Measurements from ENCODE around the gene KIRREL3.

KIRREL3 gene

GRCh38 chr11:126597041-126597440, 403.5 kb downstream of the KIRREL3 start:
- Histone ChIP-seq H3K4me3 (ENCODE audit: low read depth in 1 of 2, low read length in 2 of 2) (no peak overlapping the region), H3K27ac (ENCODE audit: low read depth, low read length) (no peak overlapping the region), H3K27me3 (ENCODE audit: control insufficient read depth in 1 of 2, insufficient read depth in 2 of 2, low read length in 2 of 2) (no peaks in the 10 kb centered on the region), H3K9ac (ENCODE audit: low read depth in 1 of 2, low read length in 2 of 2) (no peak overlapping the region), H3K36me3 (ENCODE audit: control insufficient read depth in 1 of 2, insufficient read depth in 2 of 2, low read length in 2 of 2) (no peaks in the 10 kb centered on the region), H3K9me3 (ENCODE audit: control insufficient read depth in 1 of 2, low read length in 2 of 2) (no peaks in the 10 kb centered on the region), H3K4me1 (ENCODE audit: control insufficient read depth in 1 of 2, insufficient read depth in 2 of 2, low read length in 2 of 2) (no peaks in the 10 kb centered on the region)

- H3K9me3 ChIP-seq (ENCODE audit: control insufficient read depth in 1 of 2, low read length in 2 of 2) = no peaks in the 10 kb centered on the region
- no peak overlapping the region for H3K27ac ChIP-seq (ENCODE audit: low read depth, low read length)
- H3K27me3 ChIP-seq (ENCODE audit: control insufficient read depth in 1 of 2, insufficient read depth in 2 of 2, low read length in 2 of 2) = no peaks in the 10 kb centered on the region
- no peaks in the 10 kb centered on the region for H3K36me3 ChIP-seq (ENCODE audit: control insufficient read depth in 1 of 2, insufficient read depth in 2 of 2, low read length in 2 of 2)
- no peak overlapping the region for H3K4me3 ChIP-seq (ENCODE audit: low read depth in 1 of 2, low read length in 2 of 2)
- H3K4me1 ChIP-seq (ENCODE audit: control insufficient read depth in 1 of 2, insufficient read depth in 2 of 2, low read length in 2 of 2) = no peaks in the 10 kb centered on the region
- H3K9ac ChIP-seq (ENCODE audit: low read depth in 1 of 2, low read length in 2 of 2) = no peak overlapping the region
These were observed 404.1 kb downstream of the KIRREL3 start for GRCh38 chr11:126596474-126596873.

- no peaks in the 10 kb centered on the region for H3K27me3 ChIP-seq (ENCODE audit: control insufficient read depth in 1 of 2, insufficient read depth in 2 of 2, low read length in 2 of 2)
- no peak overlapping the region for H3K9ac ChIP-seq (ENCODE audit: low read depth in 1 of 2, low read length in 2 of 2)
- no peaks in the 10 kb centered on the region for H3K4me1 ChIP-seq (ENCODE audit: control insufficient read depth in 1 of 2, insufficient read depth in 2 of 2, low read length in 2 of 2)
- H3K27ac ChIP-seq (ENCODE audit: low read depth, low read length) = no peak overlapping the region
- no peak overlapping the region for H3K4me3 ChIP-seq (ENCODE audit: low read depth in 1 of 2, low read length in 2 of 2)
- no peaks in the 10 kb centered on the region for H3K36me3 ChIP-seq (ENCODE audit: control insufficient read depth in 1 of 2, insufficient read depth in 2 of 2, low read length in 2 of 2)
- no peaks in the 10 kb centered on the region for H3K9me3 ChIP-seq (ENCODE audit: control insufficient read depth in 1 of 2, low read length in 2 of 2)
These were observed 405.0 kb downstream of the KIRREL3 start for GRCh38 chr11:126595560-126595959.

- Histone ChIP-seq H3K9ac (ENCODE audit: low read depth in 1 of 2, low read length in 2 of 2) (no peak overlapping the region), H3K4me1 (ENCODE audit: control insufficient read depth in 1 of 2, insufficient read depth in 2 of 2, low read length in 2 of 2) (no peaks in the 10 kb centered on the region), H3K27me3 (ENCODE audit: control insufficient read depth in 1 of 2, insufficient read depth in 2 of 2, low read length in 2 of 2) (no peaks in the 10 kb centered on the region), H3K36me3 (ENCODE audit: control insufficient read depth in 1 of 2, insufficient read depth in 2 of 2, low read length in 2 of 2) (no peaks in the 10 kb centered on the region), H3K9me3 (ENCODE audit: control insufficient read depth in 1 of 2, low read length in 2 of 2) (no peaks in the 10 kb centered on the region), H3K27ac (ENCODE audit: low read depth, low read length) (no peak overlapping the region), H3K4me3 (ENCODE audit: low read depth in 1 of 2, low read length in 2 of 2) (no peak overlapping the region)
These were observed 405.6 kb downstream of the KIRREL3 start for GRCh38 chr11:126594921-126595367.

- no peaks in the 10 kb centered on the region for H3K9me3 ChIP-seq (ENCODE audit: control insufficient read depth in 1 of 2, low read length in 2 of 2)
- H3K4me3 ChIP-seq (ENCODE audit: low read depth in 1 of 2, low read length in 2 of 2) = no peak overlapping the region
- no peak overlapping the region for H3K9ac ChIP-seq (ENCODE audit: low read depth in 1 of 2, low read length in 2 of 2)
- no peaks in the 10 kb centered on the region for H3K27me3 ChIP-seq (ENCODE audit: control insufficient read depth in 1 of 2, insufficient read depth in 2 of 2, low read length in 2 of 2)
- no peak overlapping the region for H3K27ac ChIP-seq (ENCODE audit: low read depth, low read length)
- H3K36me3 ChIP-seq (ENCODE audit: control insufficient read depth in 1 of 2, insufficient read depth in 2 of 2, low read length in 2 of 2) = no peaks in the 10 kb centered on the region
- no peaks in the 10 kb centered on the region for H3K4me1 ChIP-seq (ENCODE audit: control insufficient read depth in 1 of 2, insufficient read depth in 2 of 2, low read length in 2 of 2)
These were observed 407.8 kb downstream of the KIRREL3 start for GRCh38 chr11:126592496-126593410.

- no peaks in the 10 kb centered on the region for H3K36me3 ChIP-seq (ENCODE audit: control insufficient read depth in 1 of 2, insufficient read depth in 2 of 2, low read length in 2 of 2)
- H3K4me3 ChIP-seq (ENCODE audit: low read depth in 1 of 2, low read length in 2 of 2) = no peak overlapping the region
- peaks cover 0 to under 1% of the 10 kb centered on the region in 2 donors for H3K27me3 ChIP-seq (ENCODE audit: control insufficient read depth in 1 of 2, insufficient read depth in 2 of 2, low read length in 2 of 2)
- H3K9me3 ChIP-seq (ENCODE audit: control insufficient read depth in 1 of 2, low read length in 2 of 2) = no peaks in the 10 kb centered on the region
- no peak overlapping the region for H3K27ac ChIP-seq (ENCODE audit: low read depth, low read length)
- no peak overlapping the region for H3K9ac ChIP-seq (ENCODE audit: low read depth in 1 of 2, low read length in 2 of 2)
- H3K4me1 ChIP-seq (ENCODE audit: control insufficient read depth in 1 of 2, insufficient read depth in 2 of 2, low read length in 2 of 2) = no peaks in the 10 kb centered on the region
These were observed 408.5 kb downstream of the KIRREL3 start for GRCh38 chr11:126591966-126592489.

GRCh38 chr11:126589492-126589803, 411.1 kb downstream of the KIRREL3 start:
- Histone ChIP-seq H3K4me3 (ENCODE audit: low read depth in 1 of 2, low read length in 2 of 2) (no peak overlapping the region), H3K27me3 (ENCODE audit: control insufficient read depth in 1 of 2, insufficient read depth in 2 of 2, low read length in 2 of 2) (peaks cover 0 to 3% of the 10 kb centered on the region in 2 donors), H3K36me3 (ENCODE audit: control insufficient read depth in 1 of 2, insufficient read depth in 2 of 2, low read length in 2 of 2) (no peaks in the 10 kb centered on the region), H3K27ac (ENCODE audit: low read depth, low read length) (no peak overlapping the region), H3K9me3 (ENCODE audit: control insufficient read depth in 1 of 2, low read length in 2 of 2) (no peaks in the 10 kb centered on the region), H3K9ac (ENCODE audit: low read depth in 1 of 2, low read length in 2 of 2) (no peak overlapping the region), H3K4me1 (ENCODE audit: control insufficient read depth in 1 of 2, insufficient read depth in 2 of 2, low read length in 2 of 2) (no peaks in the 10 kb centered on the region)

GRCh38 chr11:126588630-126589491, 411.7 kb downstream of the KIRREL3 start:
- Histone ChIP-seq H3K27ac (ENCODE audit: low read depth, low read length) (no peak overlapping the region), H3K9ac (ENCODE audit: low read depth in 1 of 2, low read length in 2 of 2) (no peak overlapping the region), H3K4me1 (ENCODE audit: control insufficient read depth in 1 of 2, insufficient read depth in 2 of 2, low read length in 2 of 2) (no peaks in the 10 kb centered on the region), H3K4me3 (ENCODE audit: low read depth in 1 of 2, low read length in 2 of 2) (no peak overlapping the region), H3K36me3 (ENCODE audit: control insufficient read depth in 1 of 2, insufficient read depth in 2 of 2, low read length in 2 of 2) (no peaks in the 10 kb centered on the region), H3K9me3 (ENCODE audit: control insufficient read depth in 1 of 2, low read length in 2 of 2) (no peaks in the 10 kb centered on the region), H3K27me3 (ENCODE audit: control insufficient read depth in 1 of 2, insufficient read depth in 2 of 2, low read length in 2 of 2) (peaks cover 0 to 3% of the 10 kb centered on the region in 2 donors)

- no peak overlapping the region for H3K27ac ChIP-seq (ENCODE audit: low read depth, low read length)
- H3K9me3 ChIP-seq (ENCODE audit: control insufficient read depth in 1 of 2, low read length in 2 of 2) = no peaks in the 10 kb centered on the region
- no peak overlapping the region for H3K4me3 ChIP-seq (ENCODE audit: low read depth in 1 of 2, low read length in 2 of 2)
- peaks cover 0 to 3% of the 10 kb centered on the region in 2 donors for H3K27me3 ChIP-seq (ENCODE audit: control insufficient read depth in 1 of 2, insufficient read depth in 2 of 2, low read length in 2 of 2)
- no peak overlapping the region for H3K9ac ChIP-seq (ENCODE audit: low read depth in 1 of 2, low read length in 2 of 2)
- H3K36me3 ChIP-seq (ENCODE audit: control insufficient read depth in 1 of 2, insufficient read depth in 2 of 2, low read length in 2 of 2) = no peaks in the 10 kb centered on the region
- no peaks in the 10 kb centered on the region for H3K4me1 ChIP-seq (ENCODE audit: control insufficient read depth in 1 of 2, insufficient read depth in 2 of 2, low read length in 2 of 2)
These were observed 413.0 kb downstream of the KIRREL3 start for GRCh38 chr11:126587541-126587940.
